HG03342 (cell line): Measurements from ENCODE around the gene ATAD1.
"Not testable (repeated sequence)": the region's sequence is repeated elsewhere in the genome, so short reads cannot be mapped to it uniquely, and the experiment has no call there.

Source experiments
- ATAC-seq: cut with Tn5 transposase; IDR thresholded peaks from one replicate; pipeline ENCODE4 v1.9.1; 2021; ENCODE audit warnings: mild to moderate bottlenecking, moderate library complexity; ENCODE audit not compliant: unreplicated experiment

ATAD1 gene

GRCh38 chr10:87846711-87847110 is 28.7 kb upstream of the ATAD1 start:
- not testable (repeated sequence) for ATAC-seq

- ATAC-seq, result no peak
These were observed 28.0 kb upstream of the ATAD1 start for GRCh38 chr10:87846023-87846422.

- ATAC-seq, result no peak
These were observed 27.6 kb upstream of the ATAD1 start for GRCh38 chr10:87845624-87845998.

GRCh38 chr10:87844837-87845623 is 27.0 kb upstream of the ATAD1 start:
- no peak for ATAC-seq

GRCh38 chr10:87843714-87844113 is 25.7 kb upstream of the ATAD1 start:
- ATAC-seq, result no peak

GRCh38 chr10:87842776-87843497 is 24.9 kb upstream of the ATAD1 start:
- no peak for ATAC-seq

- ATAC-seq, result no peak
These were observed 24.2 kb upstream of the ATAD1 start for GRCh38 chr10:87842220-87842641.

- no peak for ATAC-seq
These were observed 23.2 kb upstream of the ATAD1 start for GRCh38 chr10:87841186-87841585.

GRCh38 chr10:87838650-87839049 is 20.6 kb upstream of the ATAD1 start:
- ATAC-seq, result no peak

- no peak for ATAC-seq
These were observed 19.4 kb upstream of the ATAD1 start for GRCh38 chr10:87837445-87837844.

GRCh38 chr10:87836098-87836497 is 18.1 kb upstream of the ATAD1 start:
- ATAC-seq, result no peak

GRCh38 chr10:87829986-87830729 is 12.1 kb upstream of the ATAD1 start:
- no peak for ATAC-seq

GRCh38 chr10:87829051-87829450 is 11.0 kb upstream of the ATAD1 start:
- not testable (repeated sequence) for ATAC-seq

- ATAC-seq, result no peak
These were observed 9.7 kb upstream of the ATAD1 start for GRCh38 chr10:87827681-87828080.

- ATAC-seq, result no peak
These were observed 8.6 kb upstream of the ATAD1 start for GRCh38 chr10:87826653-87827052.

- ATAC-seq, result no peak
These were observed 1.2 kb upstream of the ATAD1 start for GRCh38 chr10:87819289-87819585.

- ATAC-seq, result peak; percentile 47
These were observed 671 bp upstream of the ATAD1 start for GRCh38 chr10:87818505-87819288.

GRCh38 chr10:87816898-87817608 is 973 bp downstream of the ATAD1 start:
- no peak for ATAC-seq

- ATAC-seq, result no peak
These were observed 1.7 kb downstream of the ATAD1 start for GRCh38 chr10:87816163-87816897.
